DMS153 treated with DMSO at 0.1 percent for 48 hours (cell line): ENCODE data around the gene EFCAB13.

ENCODE experiments used
- DNase-seq: peaks from one replicate; lab custom pipeline; 2025; ENCODE audit not compliant: unreplicated experiment; lab: John Stamatoyannopoulos, UW

The EFCAB13 gene

GRCh38 chr17:47323382-47324223 is at the start of gene EFCAB13:
TSS of gene EFCAB13 (plus strand) at chr17:47323955. CDS start at chr17:47328354, 4,399 bp downstream.
- peak; percentile 85 for DNase-seq

GRCh38 chr17:47274319-47275069 is 49.3 kb upstream of the EFCAB13 start:
- no peak for DNase-seq

GRCh38 chr17:47275245-47275984 is 48.3 kb upstream of the EFCAB13 start:
- peak; percentile 13 for DNase-seq

- no peak for DNase-seq
Measured at GRCh38 chr17:47276444-47276843, 47.3 kb upstream of the EFCAB13 start.

- DNase-seq = peak; percentile 78
Measured at GRCh38 chr17:47276868-47277267, 46.9 kb upstream of the EFCAB13 start.

GRCh38 chr17:47277921-47278320 is 45.8 kb upstream of the EFCAB13 start:
- DNase-seq = no peak

GRCh38 chr17:47278561-47278960 is 45.2 kb upstream of the EFCAB13 start:
- DNase-seq = no peak

- no peak for DNase-seq
Measured at GRCh38 chr17:47279062-47279801, 44.5 kb upstream of the EFCAB13 start.

- no peak for DNase-seq
Measured at GRCh38 chr17:47280072-47280811, 43.5 kb upstream of the EFCAB13 start.

- no peak for DNase-seq
Measured at GRCh38 chr17:47281216-47281615, 42.5 kb upstream of the EFCAB13 start.

GRCh38 chr17:47285003-47285402 is 38.8 kb upstream of the EFCAB13 start:
- DNase-seq = no peak

GRCh38 chr17:47286198-47286914 is 37.4 kb upstream of the EFCAB13 start:
- no peak for DNase-seq

- no peak for DNase-seq
Measured at GRCh38 chr17:47287068-47287467, 36.7 kb upstream of the EFCAB13 start.

- no peak for DNase-seq
Measured at GRCh38 chr17:47287639-47288038, 36.1 kb upstream of the EFCAB13 start.

- no peak for DNase-seq
Measured at GRCh38 chr17:47288531-47289116, 35.1 kb upstream of the EFCAB13 start.

- no peak for DNase-seq
Measured at GRCh38 chr17:47289302-47289701, 34.5 kb upstream of the EFCAB13 start.

- no peak for DNase-seq
Measured at GRCh38 chr17:47290870-47291241, 32.9 kb upstream of the EFCAB13 start.

GRCh38 chr17:47291242-47291873 is 32.4 kb upstream of the EFCAB13 start:
- DNase-seq = no peak

GRCh38 chr17:47292206-47292605 is 31.5 kb upstream of the EFCAB13 start:
- no peak for DNase-seq
